Measurements from ENCODE around the gene DNAJC19. TPM values are rescaled to one million over a fixed set of nuclear protein-coding genes. Genes with fewer than 3 reads are reported as not detected.

The DNAJC19 gene
- total RNA-seq: 26.0 and 26.5 TPM in 2 replicates

GRCh38 chr3:180989291-180990163 lies at the start of gene DNAJC19:
TSS of gene DNAJC19 (minus strand) at chr3:180989736. CDS start at chr3:180989602, 134 bp downstream.

Other genes starting within 250 kb of the DNAJC19 start
- 274 and 307 TPM in 2 replicates for gene FXR1, start 77.1 kb downstream of the DNAJC19 start, total RNA-seq